Neural cell (in vitro differentiated cells): Measurements from ENCODE around the gene COA6. TPM values are rescaled to one million over a fixed set of nuclear protein-coding genes. Genes with fewer than 3 reads are reported as not detected.

ENCODE experiments used
- H2AFZ ChIP-seq: fragments of 200-600, 300-800 bp; sonication (generic), shearing (Covaris generic); 2 replicates; pipeline ENCODE4 v1.6.0; 2014; ENCODE audit warnings: low read depth, mild to moderate bottlenecking, antibody characterized with exemption, low read length, moderate library complexity
- H3F3A ChIP-seq: fragments of 200-600 bp; shearing (Covaris generic); 2 replicates; pipeline ENCODE4 v1.6.1; 2016; ENCODE audit warnings: mild to moderate bottlenecking, moderate library complexity, mixed read lengths, antibody characterized with exemption, low read length; ENCODE audit not compliant: insufficient read depth, poor library complexity, severe bottlenecking
- H3K27ac ChIP-seq: fragments of 200-600, 300-800 bp; sonication (generic), shearing (Covaris generic); 2 replicates; pipeline ENCODE4 v1.5.1; 2014; ENCODE audit warnings: mild to moderate bottlenecking, low read length, moderate library complexity
- H3K27me3 ChIP-seq: fragments of 300-800, 200-600 bp; sonication (generic), shearing (Covaris generic); 2 replicates; pipeline ENCODE4 v1.6.0; 2014; ENCODE audit warnings: mild to moderate bottlenecking, low read depth, low read length, moderate library complexity; ENCODE audit not compliant: insufficient read depth
- H3K36me3 ChIP-seq: fragments of 300-800, 200-600 bp; sonication (generic), shearing (Covaris generic); 2 replicates; pipeline ENCODE4 v1.5.1; 2014; ENCODE audit warnings: mild to moderate bottlenecking, antibody characterized with exemption, low read length, moderate library complexity; ENCODE audit not compliant: insufficient read depth
- H3K4me2 ChIP-seq: fragments of 300-800, 200-600 bp; sonication (generic), shearing (Covaris generic); 2 replicates; pipeline ENCODE4 v1.6.0; 2014; ENCODE audit warnings: mild to moderate bottlenecking, low read length
- H3K4me3 ChIP-seq: fragments of 300-800, 200-600 bp; sonication (generic), shearing (Covaris generic); 2 replicates; pipeline ENCODE4 v1.5.1; 2014; ENCODE audit warnings: mild to moderate bottlenecking, low read length, moderate library complexity
- H3K79me2 ChIP-seq: fragments of 200-600 bp; shearing (Covaris generic); replicated peaks from 2 replicates; pipeline ENCODE4 v1.6.0; 2014; ENCODE audit warnings: mild to moderate bottlenecking, low read length, moderate library complexity; ENCODE audit not compliant: insufficient read depth
- H3K9ac ChIP-seq: fragments of 300-800, 200-600 bp; sonication (generic), shearing (Covaris generic); 2 replicates; pipeline ENCODE4 v1.6.1; 2016; ENCODE audit warnings: mild to moderate bottlenecking, low read length, mixed read lengths
- H3K9me2 ChIP-seq: fragments of 200-600 bp; shearing (Covaris generic); 2 replicates; pipeline ENCODE4 v1.6.1; 2016; ENCODE audit warnings: mild to moderate bottlenecking, low read length, mixed read lengths; ENCODE audit not compliant: insufficient read depth
- H3K9me3 ChIP-seq: fragments of 200-600, 300-800 bp; sonication (generic), shearing (Covaris generic); 2 replicates; pipeline ENCODE4 v1.6.1; 2016; ENCODE audit warnings: mild to moderate bottlenecking, mixed run types, low read length, moderate library complexity, mixed read lengths
- H4K20me1 ChIP-seq: fragments of 200-600 bp; shearing (Covaris generic); 2 replicates; pipeline ENCODE4 v1.6.1; 2016; ENCODE audit warnings: mild to moderate bottlenecking, mixed run types; ENCODE audit not compliant: insufficient read depth
- CTCF ChIP-seq: fragments of 450-650 bp; IDR thresholded peaks from 2 replicates; pipeline ENCODE4 v1.5.1; 2014; ENCODE audit warnings: antibody characterized with exemption, mild to moderate bottlenecking, moderate library complexity; ENCODE audit not compliant: poor library complexity, severe bottlenecking
- EP300 ChIP-seq: fragments of 450-650 bp; conservative IDR thresholded peaks from 2 replicates; pipeline ENCODE4 v1.6.1; 2014; ENCODE audit warnings: antibody characterized with exemption, mild to moderate bottlenecking, moderate library complexity; ENCODE audit not compliant: poor library complexity, severe bottlenecking
- EZH2 ChIP-seq: fragments of 200-600, 300-800 bp; shearing (Covaris generic), sonication (generic); IDR thresholded peaks from 2 replicates; pipeline ENCODE4 v1.6.1; 2014; ENCODE audit warnings: antibody characterized with exemption, low read length, borderline replicate concordance, mild to moderate bottlenecking; ENCODE audit not compliant: insufficient read depth, poor library complexity, severe bottlenecking
- MXI1 ChIP-seq: fragments of 450-650 bp; conservative IDR thresholded peaks from 2 replicates; pipeline ENCODE4 v1.6.1; 2014; ENCODE audit warnings: antibody characterized with exemption, mild to moderate bottlenecking; ENCODE audit not compliant: poor library complexity, severe bottlenecking
- POLR2AphosphoS5 ChIP-seq: IDR thresholded peaks from 2 replicates; pipeline ENCODE4 v1.6.1; 2012
- RAD21 ChIP-seq: fragments of 450-650 bp; conservative IDR thresholded peaks from 2 replicates; pipeline ENCODE4 v1.6.1; 2014; ENCODE audit warnings: antibody characterized with exemption, mild to moderate bottlenecking, moderate library complexity
- REST ChIP-seq: IDR thresholded peaks from 2 replicates; pipeline ENCODE4 v1.6.1; 2012; ENCODE audit warnings: borderline replicate concordance
- SMC3 ChIP-seq: fragments of 450-650 bp; conservative IDR thresholded peaks from 2 replicates; pipeline ENCODE4 v1.6.1; 2014; ENCODE audit warnings: antibody characterized with exemption, mild to moderate bottlenecking, moderate library complexity; ENCODE audit not compliant: poor library complexity
- TAF1 ChIP-seq: IDR thresholded peaks from 2 replicates; pipeline ENCODE4 v1.6.1; 2012; ENCODE audit warnings: low read depth
- polyA plus RNA-seq: library from polyadenylated mRNA; depleted of rRNA; stranded (reverse); fragments of >200 nt; gene quantifications from 2 replicates; pipeline ENCODE4 v1.2.3, GENCODE V29; 2014

COA6 gene
- polyA plus RNA-seq, 1 donor from 2014 or later: 48.3 TPM

GRCh38 chr1:234368320-234369032, 4.8 kb upstream of the COA6 start:
- Histone ChIP-seq H3K4me3 (no peak overlapping the region), H3F3A (no peaks in the 10 kb centered on the region), H3K79me2 (no peaks in the 10 kb centered on the region), H3K4me2 (no peak overlapping the region), H3K36me3 (no peaks in the 10 kb centered on the region), H3K9me2 (no peaks in the 10 kb centered on the region), H3K27me3 (peaks cover 3% of the 10 kb centered on the region), H4K20me1 (no peaks in the 10 kb centered on the region), H3K9me3 (no peaks in the 10 kb centered on the region), H2AFZ (no peak overlapping the region), H3K27ac (no peak overlapping the region), H3K9ac (no peak overlapping the region)
- no peak for TF ChIP-seq SMC3
- TF ChIP-seq EP300: no peak
- TF ChIP-seq TAF1: no peak
- TF ChIP-seq EZH2: no peak
- no peak for TF ChIP-seq REST
- TF ChIP-seq RAD21: no peak
- TF ChIP-seq CTCF: no peak
- TF ChIP-seq MXI1: no peak
- no peak for TF ChIP-seq POLR2AphosphoS5

GRCh38 chr1:234369033-234369430, 4.2 kb upstream of the COA6 start:
- H3K9ac ChIP-seq: no peak overlapping the region

More at GRCh38 chr1:234369033-234369430, 4.2 kb upstream of the COA6 start:
- Histone ChIP-seq H3K4me2 (no peak overlapping the region), H3K9me3 (no peaks in the 10 kb centered on the region), H3K4me3 (no peak overlapping the region), H3K27ac (no peak overlapping the region), H2AFZ (no peak overlapping the region), H3K36me3 (no peaks in the 10 kb centered on the region), H3F3A (no peaks in the 10 kb centered on the region), H3K79me2 (no peaks in the 10 kb centered on the region), H3K9me2 (no peaks in the 10 kb centered on the region), H3K27me3 (peaks cover 3% of the 10 kb centered on the region), H4K20me1 (no peaks in the 10 kb centered on the region)
- TF ChIP-seq EP300: no peak
- TF ChIP-seq MXI1: no peak
- TF ChIP-seq POLR2AphosphoS5: no peak
- no peak for TF ChIP-seq EZH2
- TF ChIP-seq TAF1: no peak
- TF ChIP-seq CTCF: no peak
